Loucy (cell line): ENCODE measurements around the gene CREBBP.

Experiments used
- H2AFZ ChIP-seq: fragments of 200-600 bp; sonication (generic); 2 replicates; pipeline ENCODE4 v1.6.0; 2016; ENCODE audit warnings: antibody characterized with exemption, mild to moderate bottlenecking, low read length, moderate library complexity
- H3F3A ChIP-seq: fragments of 200-600 bp; 2 replicates; pipeline ENCODE4 v1.6.0; 2016; ENCODE audit warnings: antibody characterized with exemption, low read depth, mild to moderate bottlenecking
- H3K27me3 ChIP-seq: fragments of 200-600 bp; sonication (generic); 2 replicates; pipeline ENCODE4 v1.6.1; 2014; ENCODE audit warnings: low read length, mild to moderate bottlenecking; ENCODE audit not compliant: insufficient read depth, poor library complexity, severe bottlenecking
- H3K36me3 ChIP-seq: fragments of 200-600 bp; sonication (generic); 2 replicates; pipeline ENCODE4 v1.6.1; 2016; ENCODE audit warnings: low read length; ENCODE audit not compliant: insufficient read depth
- H3K4me1 ChIP-seq: fragments of 200-600 bp; sonication (generic); 2 replicates; pipeline ENCODE4 v1.5.1; 2014; ENCODE audit warnings: low read length, mild to moderate bottlenecking; ENCODE audit not compliant: insufficient read depth, poor library complexity, severe bottlenecking
- H3K4me2 ChIP-seq: fragments of 200-600 bp; sonication (generic); 2 replicates; pipeline ENCODE4 v1.6.0; 2014; ENCODE audit warnings: antibody characterized with exemption, low read length, low read depth, mild to moderate bottlenecking; ENCODE audit not compliant: poor library complexity, severe bottlenecking
- H3K4me3 ChIP-seq: fragments of 200-600 bp; sonication (generic); 2 replicates; pipeline ENCODE4 v1.5.1; 2014; ENCODE audit warnings: low read length, mild to moderate bottlenecking, mixed read lengths; ENCODE audit not compliant: poor library complexity, severe bottlenecking
- H3K79me2 ChIP-seq: fragments of 200-600 bp; sonication (generic); 2 replicates; pipeline ENCODE4 v1.6.1; 2014; ENCODE audit warnings: low read length; ENCODE audit not compliant: insufficient read depth
- H3K9ac ChIP-seq: fragments of 200-600 bp; sonication (generic); 2 replicates; pipeline ENCODE4 v1.6.0; 2014; ENCODE audit warnings: mild to moderate bottlenecking, low read depth, low read length, moderate library complexity; ENCODE audit not compliant: poor library complexity, severe bottlenecking
- H3K9me2 ChIP-seq: fragments of 200-600 bp; sonication (generic); replicated peaks from 2 replicates; pipeline ENCODE4 v1.6.1; 2016; ENCODE audit warnings: low read depth, low read length, mixed read lengths
- H3K9me3 ChIP-seq: fragments of 200-600 bp; sonication (generic); 2 replicates; pipeline ENCODE4 v1.6.1; 2014; ENCODE audit warnings: mild to moderate bottlenecking, antibody characterized with exemption, low read length, low read depth; ENCODE audit not compliant: insufficient read depth
- H4K20me1 ChIP-seq: fragments of 200-600 bp; sonication (generic); 2 replicates; pipeline ENCODE4 v1.6.0; 2014; ENCODE audit warnings: antibody characterized with exemption, low read length, mild to moderate bottlenecking; ENCODE audit not compliant: insufficient read depth, poor library complexity, severe bottlenecking
- CTCF ChIP-seq: fragments of 200-600 bp; sonication (generic); conservative IDR thresholded peaks from 2 replicates; pipeline ENCODE4 v1.5.1; 2014; ENCODE audit warnings: mild to moderate bottlenecking, antibody characterized with exemption, low read length
- EZH2phosphoT487 ChIP-seq: fragments of 200-600 bp; IDR thresholded peaks from 2 replicates; pipeline ENCODE4 v1.6.1; 2018; ENCODE audit warnings: antibody characterized with exemption, mild to moderate bottlenecking, moderate library complexity, borderline replicate concordance

CREBBP gene

GRCh38 chr16:3819746-3820724 is 60.5 kb downstream of the CREBBP start:
- Histone ChIP-seq H3K79me2 (peaks cover 88% of the 10 kb centered on the region), H3F3A (no peaks in the 10 kb centered on the region), H3K9me2 (no peaks in the 10 kb centered on the region), H3K4me3 (no peak overlapping the region), H3K36me3 (no peaks in the 10 kb centered on the region), H3K9ac (no peak overlapping the region), H3K9me3 (no peaks in the 10 kb centered on the region), H2AFZ (no peak overlapping the region), H3K4me1 (peaks cover 14% of the 10 kb centered on the region), H3K27me3 (no peaks in the 10 kb centered on the region), H3K4me2 (no peak overlapping the region), H4K20me1 (peaks cover 47% of the 10 kb centered on the region)
- no peak for TF ChIP-seq CTCF
- no peak for TF ChIP-seq EZH2phosphoT487

DNA sequence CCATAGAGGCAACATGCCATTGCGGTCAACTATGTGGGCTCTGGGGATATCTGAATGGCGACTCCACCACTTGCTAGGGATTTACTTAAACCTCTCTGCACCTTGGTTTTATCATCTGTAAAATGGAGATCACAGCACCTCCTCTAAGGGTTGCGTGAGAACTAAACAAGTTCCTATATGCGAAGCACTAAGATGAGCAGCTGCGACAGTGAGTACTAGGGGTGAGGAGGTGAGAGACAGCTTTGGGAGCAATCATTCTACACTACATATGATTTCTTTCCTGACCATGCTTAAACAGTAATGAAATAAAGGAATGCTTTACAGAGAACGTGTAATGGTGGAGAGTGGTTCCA is 61.4 kb downstream of the CREBBP start:
- no peak overlapping the region for H3K4me3 ChIP-seq
- H3K27me3 ChIP-seq = no peaks in the 10 kb centered on the region
- H3K9ac ChIP-seq = no peak overlapping the region
- peaks cover 88% of the 10 kb centered on the region for H3K79me2 ChIP-seq
- TF ChIP-seq CTCF = no peak
- TF ChIP-seq EZH2phosphoT487 = no peak
- H3K9me2 ChIP-seq = no peaks in the 10 kb centered on the region
- no peaks in the 10 kb centered on the region for H3K9me3 ChIP-seq
- H3F3A ChIP-seq = no peaks in the 10 kb centered on the region
- H4K20me1 ChIP-seq = peaks cover 41% of the 10 kb centered on the region
- peaks cover 14% of the 10 kb centered on the region for H3K4me1 ChIP-seq
- peak overlapping the region; percentile 16 for H3K4me2 ChIP-seq
- H2AFZ ChIP-seq = no peak overlapping the region
- no peaks in the 10 kb centered on the region for H3K36me3 ChIP-seq

DNA sequence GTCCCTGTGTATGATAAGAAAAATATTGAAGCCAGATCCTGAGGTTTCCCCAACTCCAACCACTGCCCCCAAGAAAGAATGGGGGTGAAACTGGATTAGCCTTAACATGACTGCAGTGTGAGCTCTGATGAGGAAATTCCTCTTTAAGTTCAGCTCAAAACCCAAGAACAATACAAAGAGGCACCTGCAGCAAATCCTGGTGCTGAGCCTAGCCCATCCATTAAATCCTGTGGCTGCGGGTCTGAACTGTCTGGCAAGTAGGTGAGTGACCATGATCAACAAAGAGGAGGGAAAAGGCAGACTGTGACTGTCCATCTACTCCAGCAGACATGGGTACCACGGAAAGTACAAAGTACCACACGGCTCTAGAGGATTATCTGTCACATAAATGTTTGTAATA is 64.2 kb downstream of the CREBBP start:
- TF ChIP-seq EZH2phosphoT487 = no peak
- TF ChIP-seq CTCF = no peak
- peaks cover 14% of the 10 kb centered on the region for H3K4me1 ChIP-seq
- H4K20me1 ChIP-seq = peaks cover 26% of the 10 kb centered on the region
- no peak overlapping the region for H2AFZ ChIP-seq
- H3K9me2 ChIP-seq = no peaks in the 10 kb centered on the region
- H3K4me3 ChIP-seq = no peak overlapping the region
- no peaks in the 10 kb centered on the region for H3K27me3 ChIP-seq
- peaks cover 84% of the 10 kb centered on the region for H3K79me2 ChIP-seq
- H3K4me2 ChIP-seq = no peak overlapping the region
- no peaks in the 10 kb centered on the region for H3K36me3 ChIP-seq
- no peaks in the 10 kb centered on the region for H3K9me3 ChIP-seq
- no peak overlapping the region for H3K9ac ChIP-seq
- H3F3A ChIP-seq = no peaks in the 10 kb centered on the region
